Measurements from ENCODE around the gene PDCD1LG2.
"Not testable (repeated sequence)": the region's sequence is repeated elsewhere in the genome, so short reads cannot be mapped to it uniquely, and the experiment has no call there.

The PDCD1LG2 gene

DNA sequence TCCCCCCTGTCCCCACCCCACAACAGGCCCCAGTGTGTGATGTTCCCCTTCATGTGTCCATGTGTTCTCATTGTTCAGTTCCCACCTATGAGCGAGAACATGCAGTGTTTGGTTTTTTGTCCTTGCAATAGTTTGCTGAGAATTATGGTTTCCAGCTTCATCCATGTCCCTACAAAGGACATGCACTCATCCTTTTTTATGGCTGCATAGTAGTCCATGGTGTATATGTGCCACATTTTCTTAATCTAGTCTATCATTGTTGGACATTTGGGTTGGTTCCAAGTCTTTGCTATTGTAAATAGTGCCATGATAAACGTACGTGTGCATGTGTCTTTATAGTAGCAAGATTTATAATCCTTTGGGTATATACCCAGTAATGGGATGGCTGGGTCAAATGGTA, 15.6 kb upstream of the PDCD1LG2 start:
- not testable (repeated sequence) for H3K4me1 ChIP-seq (ENCODE audit: control insufficient read depth, insufficient read depth, low read length); H3K9me3 ChIP-seq (ENCODE audit: control insufficient read depth, insufficient read depth, low read length); H3K27ac ChIP-seq (ENCODE audit: low read depth, low read length); H3K27me3 ChIP-seq (ENCODE audit: control insufficient read depth, insufficient read depth, low read length); H3K9ac ChIP-seq (ENCODE audit: low read depth, low read length); H3K36me3 ChIP-seq (ENCODE audit: control insufficient read depth, insufficient read depth, low read length); H3K4me3 ChIP-seq (ENCODE audit: low read depth, low read length)

DNA sequence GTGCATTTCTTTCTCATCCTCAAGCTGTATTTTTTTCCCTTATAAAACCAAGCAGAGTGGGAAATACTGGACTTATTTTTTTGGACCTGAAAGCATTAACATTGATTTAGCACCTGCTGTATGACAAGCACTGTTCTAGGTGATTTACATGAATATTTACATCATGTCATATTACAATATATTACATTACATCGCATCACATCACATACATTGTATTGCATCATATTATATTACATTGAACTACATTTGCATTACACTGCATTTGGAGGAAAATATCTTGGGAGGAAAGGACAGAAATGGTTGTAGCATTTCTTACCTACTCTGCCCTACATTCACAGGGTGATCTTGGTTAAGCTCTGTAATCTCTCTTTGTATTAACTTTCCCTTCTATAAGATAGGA, 11.2 kb upstream of the PDCD1LG2 start:
- Histone ChIP-seq H3K36me3 (ENCODE audit: control insufficient read depth, insufficient read depth, low read length) (no peaks in the 10 kb centered on the region), H3K27ac (ENCODE audit: low read depth, low read length) (no peak overlapping the region), H3K4me3 (ENCODE audit: low read depth, low read length) (no peak overlapping the region), H3K9me3 (ENCODE audit: control insufficient read depth, insufficient read depth, low read length) (no peaks in the 10 kb centered on the region), H3K9ac (ENCODE audit: low read depth, low read length) (no peak overlapping the region), H3K27me3 (ENCODE audit: control insufficient read depth, insufficient read depth, low read length) (no peaks in the 10 kb centered on the region), H3K4me1 (ENCODE audit: control insufficient read depth, insufficient read depth, low read length) (no peaks in the 10 kb centered on the region)

DNA sequence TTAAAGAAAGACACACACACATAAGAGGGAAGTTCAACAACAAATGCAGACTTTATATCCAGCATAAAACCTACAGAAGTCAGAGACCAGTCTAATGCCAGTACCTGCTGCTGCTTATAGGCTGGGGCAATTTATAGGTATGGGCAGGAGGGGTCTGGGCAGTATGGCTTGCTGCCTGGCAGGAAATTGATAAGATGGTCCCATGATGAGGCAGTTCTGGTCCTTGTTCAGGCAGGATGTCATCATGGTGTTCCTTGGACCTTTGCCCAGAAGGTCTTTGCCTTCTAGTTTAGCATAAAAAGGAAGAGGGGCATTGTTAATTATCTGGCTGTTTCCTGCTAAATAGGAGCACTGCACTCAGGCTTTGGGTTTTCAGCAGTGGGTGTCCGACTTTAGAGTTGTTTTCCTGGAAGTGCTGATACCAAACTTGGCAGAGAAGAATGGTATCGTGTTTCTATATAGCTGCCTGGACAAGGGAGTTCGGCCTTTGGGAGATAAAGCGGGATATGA, 10.4 kb upstream of the PDCD1LG2 start:
- no peaks in the 10 kb centered on the region for H3K9me3 ChIP-seq (ENCODE audit: control insufficient read depth, insufficient read depth, low read length)
- H3K36me3 ChIP-seq (ENCODE audit: control insufficient read depth, insufficient read depth, low read length): no peaks in the 10 kb centered on the region
- H3K4me1 ChIP-seq (ENCODE audit: control insufficient read depth, insufficient read depth, low read length): no peaks in the 10 kb centered on the region
- H3K9ac ChIP-seq (ENCODE audit: low read depth, low read length): no peak overlapping the region
- H3K27me3 ChIP-seq (ENCODE audit: control insufficient read depth, insufficient read depth, low read length): no peaks in the 10 kb centered on the region
- no peak overlapping the region for H3K27ac ChIP-seq (ENCODE audit: low read depth, low read length)
- H3K4me3 ChIP-seq (ENCODE audit: low read depth, low read length): no peak overlapping the region

DNA sequence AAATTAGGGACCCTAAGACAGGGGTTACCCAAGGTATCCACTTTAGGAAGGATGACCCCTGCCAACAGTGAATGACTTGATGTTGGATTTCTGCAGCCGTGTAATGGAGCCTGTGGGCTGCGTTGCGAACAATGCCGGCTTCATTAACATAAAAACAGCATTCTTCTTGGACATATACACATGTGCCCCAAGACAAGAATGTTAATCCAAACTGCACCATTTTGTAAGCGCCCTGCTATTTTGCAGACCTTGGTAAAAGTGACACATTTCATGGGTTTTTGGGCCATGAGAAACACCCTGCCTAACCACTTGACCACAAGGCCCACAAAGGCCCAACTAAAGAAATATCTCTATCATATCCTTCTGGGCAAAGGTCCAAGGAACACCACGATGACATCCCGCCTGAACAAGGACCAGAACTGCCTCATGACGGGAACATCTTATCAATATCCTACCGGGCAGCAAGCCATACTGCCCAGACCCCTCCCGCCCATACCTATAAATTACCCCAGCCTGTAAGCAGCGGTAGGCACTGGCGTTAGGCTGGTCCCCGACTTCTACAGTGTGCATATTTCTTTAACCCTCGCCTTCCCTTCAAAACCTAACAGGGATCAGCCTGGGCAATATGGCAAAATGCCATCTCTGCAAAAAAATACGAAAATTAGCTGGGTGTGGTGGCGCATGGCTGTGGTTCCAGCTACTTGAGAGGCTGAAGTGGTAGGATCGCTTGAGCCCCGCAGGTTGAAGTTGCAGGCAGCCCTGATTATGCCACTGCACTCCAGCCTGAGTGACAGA, 9.7 kb upstream of the PDCD1LG2 start:
- Histone ChIP-seq H3K9ac (ENCODE audit: low read depth, low read length) (no peak overlapping the region), H3K36me3 (ENCODE audit: control insufficient read depth, insufficient read depth, low read length) (no peaks in the 10 kb centered on the region), H3K4me3 (ENCODE audit: low read depth, low read length) (no peak overlapping the region), H3K9me3 (ENCODE audit: control insufficient read depth, insufficient read depth, low read length) (no peaks in the 10 kb centered on the region), H3K27me3 (ENCODE audit: control insufficient read depth, insufficient read depth, low read length) (no peaks in the 10 kb centered on the region), H3K27ac (ENCODE audit: low read depth, low read length) (no peak overlapping the region), H3K4me1 (ENCODE audit: control insufficient read depth, insufficient read depth, low read length) (no peaks in the 10 kb centered on the region)

DNA sequence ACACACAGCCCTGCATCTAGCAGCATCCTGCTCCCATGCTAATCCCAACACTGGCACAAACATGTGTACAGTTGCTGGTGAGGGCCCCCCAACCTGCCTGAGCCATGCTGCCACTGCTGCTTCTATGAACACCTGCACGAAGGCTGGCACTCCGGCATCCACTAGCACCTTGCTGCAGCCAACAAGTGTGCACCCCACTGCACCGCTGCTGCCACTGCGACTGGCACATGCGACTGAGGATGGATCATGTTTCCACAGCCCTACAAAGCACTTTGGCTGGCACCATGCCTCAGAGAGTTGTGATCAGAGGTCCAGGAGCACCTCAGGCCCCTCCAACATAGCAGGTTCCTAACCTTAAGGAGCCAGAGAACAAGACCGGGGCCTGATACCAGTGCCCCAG, 7.8 kb upstream of the PDCD1LG2 start:
- H3K4me1 ChIP-seq (ENCODE audit: control insufficient read depth, insufficient read depth, low read length): no peaks in the 10 kb centered on the region
- no peak overlapping the region for H3K27ac ChIP-seq (ENCODE audit: low read depth, low read length)

DNA sequence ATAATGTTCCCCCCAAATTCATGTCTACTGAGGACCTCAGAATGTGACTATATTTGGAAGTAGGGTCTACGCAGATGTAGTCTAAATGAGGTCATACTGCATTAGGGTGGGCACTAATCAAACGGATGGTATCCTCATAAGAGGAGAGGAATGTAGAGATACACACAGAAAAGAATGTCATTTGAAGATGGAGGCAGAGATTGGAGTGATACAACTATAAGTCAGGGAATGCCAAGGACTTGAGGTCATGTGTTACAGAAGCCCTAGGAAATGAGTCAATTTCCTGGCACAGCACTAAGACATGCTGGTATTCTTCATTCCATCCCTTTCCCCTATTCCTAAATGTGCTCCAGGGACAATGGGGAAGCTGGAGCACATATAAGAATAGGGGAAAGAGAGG, 758 bp upstream of the PDCD1LG2 start:
- Histone ChIP-seq H3K36me3 (ENCODE audit: control insufficient read depth, insufficient read depth, low read length) (no peaks in the 10 kb centered on the region), H3K4me1 (ENCODE audit: control insufficient read depth, insufficient read depth, low read length) (no peaks in the 10 kb centered on the region), H3K9me3 (ENCODE audit: control insufficient read depth, insufficient read depth, low read length) (no peaks in the 10 kb centered on the region), H3K27ac (ENCODE audit: low read depth, low read length) (no peak overlapping the region), H3K4me3 (ENCODE audit: low read depth, low read length) (no peak overlapping the region), H3K27me3 (ENCODE audit: control insufficient read depth, insufficient read depth, low read length) (no peaks in the 10 kb centered on the region), H3K9ac (ENCODE audit: low read depth, low read length) (no peak overlapping the region)

More for the DNA sequence above, 7.8 kb upstream of the PDCD1LG2 start:
- no peak overlapping the region for H3K9ac ChIP-seq (ENCODE audit: low read depth, low read length)
- H3K9me3 ChIP-seq (ENCODE audit: control insufficient read depth, insufficient read depth, low read length): no peaks in the 10 kb centered on the region
- no peak overlapping the region for H3K4me3 ChIP-seq (ENCODE audit: low read depth, low read length)
- no peaks in the 10 kb centered on the region for H3K36me3 ChIP-seq (ENCODE audit: control insufficient read depth, insufficient read depth, low read length)
- H3K27me3 ChIP-seq (ENCODE audit: control insufficient read depth, insufficient read depth, low read length): no peaks in the 10 kb centered on the region

DNA sequence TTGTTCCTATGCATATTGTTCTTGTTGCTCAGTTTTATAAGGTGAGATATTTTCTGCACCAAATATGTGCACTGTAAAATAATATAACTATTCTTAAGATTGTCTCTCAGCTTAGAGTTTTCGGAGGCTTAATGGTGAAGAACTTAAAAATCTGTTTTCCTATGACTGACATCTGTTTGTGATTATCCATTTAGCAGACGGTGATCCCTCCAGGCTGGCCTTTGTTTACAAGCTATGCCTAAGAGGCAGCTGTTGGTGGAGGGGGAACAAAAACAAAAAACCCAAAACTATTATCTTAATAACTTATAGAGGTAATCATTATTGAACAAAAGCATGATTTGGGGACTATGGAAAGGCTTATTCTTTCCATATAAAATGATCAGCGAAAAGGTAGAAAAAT, 658 bp downstream of the PDCD1LG2 start:
- H3K36me3 ChIP-seq (ENCODE audit: control insufficient read depth, insufficient read depth, low read length): no peaks in the 10 kb centered on the region
- no peaks in the 10 kb centered on the region for H3K4me1 ChIP-seq (ENCODE audit: control insufficient read depth, insufficient read depth, low read length)
- no peak overlapping the region for H3K27ac ChIP-seq (ENCODE audit: low read depth, low read length)
- no peak overlapping the region for H3K4me3 ChIP-seq (ENCODE audit: low read depth, low read length)
- H3K9me3 ChIP-seq (ENCODE audit: control insufficient read depth, insufficient read depth, low read length): no peaks in the 10 kb centered on the region
- H3K27me3 ChIP-seq (ENCODE audit: control insufficient read depth, insufficient read depth, low read length): no peaks in the 10 kb centered on the region
- no peak overlapping the region for H3K9ac ChIP-seq (ENCODE audit: low read depth, low read length)

DNA sequence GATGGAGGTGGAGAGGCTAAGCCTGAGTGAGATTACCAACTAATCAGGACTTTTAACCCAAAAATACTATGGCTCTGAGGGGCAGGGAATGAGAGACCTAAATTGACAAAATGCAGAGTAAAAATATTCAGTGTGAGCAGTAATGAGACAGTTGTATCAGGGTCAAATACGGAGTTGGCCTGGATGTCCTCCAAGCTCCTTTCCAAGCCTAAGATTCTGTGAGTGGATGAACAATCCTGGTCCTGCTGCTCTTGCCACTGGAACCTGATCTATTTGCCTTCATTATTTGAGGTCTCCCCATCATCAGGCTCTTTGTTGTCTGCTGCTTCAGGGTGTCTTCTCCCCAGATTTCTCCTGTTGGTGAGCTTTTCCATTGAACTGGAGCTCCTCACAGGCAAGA, 1.1 kb downstream of the PDCD1LG2 start:
- no peaks in the 10 kb centered on the region for H3K9me3 ChIP-seq (ENCODE audit: control insufficient read depth, insufficient read depth, low read length)
- H3K9ac ChIP-seq (ENCODE audit: low read depth, low read length): no peak overlapping the region
- H3K27ac ChIP-seq (ENCODE audit: low read depth, low read length): no peak overlapping the region
- no peaks in the 10 kb centered on the region for H3K4me1 ChIP-seq (ENCODE audit: control insufficient read depth, insufficient read depth, low read length)
- no peak overlapping the region for H3K4me3 ChIP-seq (ENCODE audit: low read depth, low read length)
- no peaks in the 10 kb centered on the region for H3K27me3 ChIP-seq (ENCODE audit: control insufficient read depth, insufficient read depth, low read length)
- H3K36me3 ChIP-seq (ENCODE audit: control insufficient read depth, insufficient read depth, low read length): no peaks in the 10 kb centered on the region

DNA sequence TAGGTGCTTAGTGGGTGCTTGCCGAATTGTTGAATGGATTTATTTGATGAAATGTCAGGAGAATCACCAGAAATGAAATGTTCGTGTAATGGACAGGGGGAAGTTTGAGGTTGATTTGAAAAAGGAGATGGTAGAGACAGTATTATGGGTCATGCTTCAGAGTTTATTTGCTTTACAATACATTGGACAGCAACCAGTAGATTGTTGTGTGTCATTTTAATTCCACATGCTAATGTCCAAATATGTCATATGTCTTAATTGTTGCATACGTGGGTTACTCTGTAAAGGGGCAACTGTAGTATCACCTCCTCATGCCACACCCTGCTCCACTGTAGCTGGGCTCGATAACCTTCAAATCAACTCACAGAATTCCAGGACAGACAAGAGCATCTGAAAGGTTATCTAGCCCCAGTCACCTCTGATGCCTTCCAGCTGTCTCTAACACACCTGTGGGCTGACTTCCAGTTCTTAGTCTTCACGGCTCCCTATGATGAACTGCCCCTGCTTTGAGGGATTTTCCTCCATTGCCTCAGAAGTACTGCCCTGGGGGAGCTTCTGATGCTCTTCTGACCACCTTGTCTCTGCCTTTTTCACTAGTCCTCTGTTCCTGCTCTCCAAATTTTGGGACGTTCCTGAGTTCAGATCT, 1.7 kb downstream of the PDCD1LG2 start:
- no peak overlapping the region for H3K4me3 ChIP-seq (ENCODE audit: low read depth, low read length)
- H3K27ac ChIP-seq (ENCODE audit: low read depth, low read length): no peak overlapping the region
- no peak overlapping the region for H3K9ac ChIP-seq (ENCODE audit: low read depth, low read length)
- H3K9me3 ChIP-seq (ENCODE audit: control insufficient read depth, insufficient read depth, low read length): no peaks in the 10 kb centered on the region
- no peaks in the 10 kb centered on the region for H3K36me3 ChIP-seq (ENCODE audit: control insufficient read depth, insufficient read depth, low read length)
- no peaks in the 10 kb centered on the region for H3K27me3 ChIP-seq (ENCODE audit: control insufficient read depth, insufficient read depth, low read length)
- no peaks in the 10 kb centered on the region for H3K4me1 ChIP-seq (ENCODE audit: control insufficient read depth, insufficient read depth, low read length)

DNA sequence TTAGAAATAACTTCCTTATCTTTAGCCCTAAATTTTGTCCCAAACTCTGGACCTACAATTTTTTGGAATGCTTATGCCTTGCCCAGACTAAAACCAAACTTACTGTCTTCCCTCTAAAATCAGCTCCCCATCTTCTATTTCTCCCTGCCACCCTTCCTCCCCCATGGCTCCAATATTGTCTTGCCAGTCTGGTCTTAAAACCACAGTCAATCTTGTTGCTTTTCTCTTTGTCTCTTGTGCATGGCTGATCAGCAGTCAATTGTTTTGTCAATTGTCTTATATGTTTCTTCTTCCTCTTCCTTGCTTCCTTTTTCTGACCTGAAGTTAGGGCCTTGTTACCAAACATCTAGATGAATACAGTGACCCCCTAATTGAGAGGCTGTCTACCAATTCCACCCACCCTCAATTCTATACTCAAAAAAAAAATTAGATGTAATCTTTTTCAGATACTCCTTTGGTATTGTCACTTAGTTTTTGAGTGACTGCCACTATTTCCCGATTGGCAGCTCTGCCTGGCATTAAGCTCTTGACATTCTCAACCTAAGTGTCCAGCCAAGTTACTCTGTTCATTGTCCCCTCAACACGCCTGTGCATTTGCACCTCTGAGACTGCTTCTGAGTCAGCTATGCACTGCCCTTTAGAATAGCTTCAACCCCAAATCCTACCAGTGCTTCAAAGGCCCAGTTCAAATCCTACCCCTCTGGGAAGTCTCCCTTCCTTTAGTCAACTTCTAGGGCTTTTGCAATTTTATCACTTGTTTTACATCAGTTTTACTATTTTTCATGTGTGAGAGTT, 2.5 kb downstream of the PDCD1LG2 start:
- H3K9me3 ChIP-seq (ENCODE audit: control insufficient read depth, insufficient read depth, low read length): no peaks in the 10 kb centered on the region
- H3K27ac ChIP-seq (ENCODE audit: low read depth, low read length): no peak overlapping the region
- H3K27me3 ChIP-seq (ENCODE audit: control insufficient read depth, insufficient read depth, low read length): no peaks in the 10 kb centered on the region
- no peak overlapping the region for H3K4me3 ChIP-seq (ENCODE audit: low read depth, low read length)
- H3K4me1 ChIP-seq (ENCODE audit: control insufficient read depth, insufficient read depth, low read length): peaks cover under 1% of the 10 kb centered on the region; the same call in 1 of the 2 replicates
- H3K36me3 ChIP-seq (ENCODE audit: control insufficient read depth, insufficient read depth, low read length): no peaks in the 10 kb centered on the region
- H3K9ac ChIP-seq (ENCODE audit: low read depth, low read length): no peak overlapping the region

All from HUES48 (cell line).